ENCODE measurements around the gene ADRA2B.

ADRA2B gene

GRCh38 chr2:96107708-96108065 is 8.7 kb downstream of the ADRA2B start:
- no peak overlapping the region for H3K4me3 ChIP-seq (ENCODE audit: low read depth, low read length)
- TF ChIP-seq, protein P1, sequence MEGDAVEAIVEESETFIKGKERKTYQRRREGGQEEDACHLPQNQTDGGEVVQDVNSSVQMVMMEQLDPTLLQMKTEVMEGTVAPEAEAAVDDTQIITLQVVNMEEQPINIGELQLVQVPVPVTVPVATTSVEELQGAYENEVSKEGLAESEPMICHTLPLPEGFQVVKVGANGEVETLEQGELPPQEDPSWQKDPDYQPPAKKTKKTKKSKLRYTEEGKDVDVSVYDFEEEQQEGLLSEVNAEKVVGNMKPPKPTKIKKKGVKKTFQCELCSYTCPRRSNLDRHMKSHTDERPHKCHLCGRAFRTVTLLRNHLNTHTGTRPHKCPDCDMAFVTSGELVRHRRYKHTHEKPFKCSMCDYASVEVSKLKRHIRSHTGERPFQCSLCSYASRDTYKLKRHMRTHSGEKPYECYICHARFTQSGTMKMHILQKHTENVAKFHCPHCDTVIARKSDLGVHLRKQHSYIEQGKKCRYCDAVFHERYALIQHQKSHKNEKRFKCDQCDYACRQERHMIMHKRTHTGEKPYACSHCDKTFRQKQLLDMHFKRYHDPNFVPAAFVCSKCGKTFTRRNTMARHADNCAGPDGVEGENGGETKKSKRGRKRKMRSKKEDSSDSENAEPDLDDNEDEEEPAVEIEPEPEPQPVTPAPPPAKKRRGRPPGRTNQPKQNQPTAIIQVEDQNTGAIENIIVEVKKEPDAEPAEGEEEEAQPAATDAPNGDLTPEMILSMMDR (IDR thresholded peaks at IDR 0.05; ENCODE audit: insufficient read depth, low read depth, low read length, missing control alignments), result no peak

GRCh38 chr2:96106991-96107707 is 9.2 kb downstream of the ADRA2B start:
- TF ChIP-seq, protein P1 (IDR thresholded peaks at IDR 0.05; ENCODE audit: insufficient read depth, low read depth, low read length, missing control alignments), result no peak

More at GRCh38 chr2:96107708-96108065, 8.7 kb downstream of the ADRA2B start:
- DNase-seq (ENCODE audit: low read depth), result no peak

DNA sequence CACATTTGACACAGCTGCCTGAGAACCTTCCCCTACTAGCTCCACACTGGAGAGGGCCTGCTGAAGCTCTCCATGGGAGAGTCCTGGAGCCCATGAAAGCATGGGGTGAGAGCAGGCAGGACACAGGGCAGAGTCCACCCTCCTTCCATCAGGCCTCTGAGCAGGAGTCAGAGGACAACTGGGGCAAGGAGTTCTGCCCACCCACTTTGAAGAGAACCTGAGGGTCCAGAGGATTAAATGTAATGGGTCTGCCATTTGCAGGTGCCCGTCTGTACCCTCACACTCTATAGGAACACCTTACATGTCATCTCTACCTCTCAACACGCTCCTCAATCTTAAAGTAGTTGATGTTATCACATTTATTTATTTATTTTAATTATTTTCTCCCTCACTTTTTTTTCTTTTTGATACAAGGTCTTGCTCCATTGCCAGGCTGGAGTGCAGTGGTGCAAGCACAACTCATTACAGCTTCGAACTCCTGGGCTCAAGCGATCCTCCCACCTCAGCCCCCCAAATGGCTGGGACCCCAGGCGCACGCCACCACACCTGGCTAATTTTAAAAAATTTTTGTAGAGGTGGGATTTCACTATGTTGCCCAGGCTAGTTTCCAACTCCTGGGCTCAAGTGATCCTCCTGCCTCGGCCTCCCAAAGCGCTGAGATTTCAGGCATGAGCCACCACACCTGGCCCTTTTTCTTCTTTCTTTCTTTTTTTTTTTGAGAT is 10.2 kb downstream of the ADRA2B start:
- TF ChIP-seq, protein P1 (IDR thresholded peaks at IDR 0.05; ENCODE audit: insufficient read depth, low read depth, low read length, missing control alignments), result no peak
- no peak overlapping the region for H3K4me3 ChIP-seq (ENCODE audit: low read depth, low read length)
- DNase-seq (ENCODE audit: low read depth), result no peak

More at GRCh38 chr2:96106991-96107707, 9.2 kb downstream of the ADRA2B start:
- no peak for DNase-seq (ENCODE audit: low read depth)
- no peak overlapping the region for H3K4me3 ChIP-seq (ENCODE audit: low read depth, low read length)

GRCh38 chr2:96105152-96105915 is 11.0 kb downstream of the ADRA2B start:
- H3K4me3 ChIP-seq (ENCODE audit: low read depth, low read length), result no peak overlapping the region
- DNase-seq (ENCODE audit: low read depth), result no peak
- TF ChIP-seq, protein P1 (IDR thresholded peaks at IDR 0.05; ENCODE audit: insufficient read depth, low read depth, low read length, missing control alignments), result no peak

- no peak overlapping the region for H3K4me3 ChIP-seq (ENCODE audit: low read depth, low read length)
- TF ChIP-seq, protein P1 (IDR thresholded peaks at IDR 0.05; ENCODE audit: insufficient read depth, low read depth, low read length, missing control alignments), result no peak
- no peak for DNase-seq (ENCODE audit: low read depth)
Observed at GRCh38 chr2:96104487-96104861, 11.9 kb downstream of the ADRA2B start.

DNA sequence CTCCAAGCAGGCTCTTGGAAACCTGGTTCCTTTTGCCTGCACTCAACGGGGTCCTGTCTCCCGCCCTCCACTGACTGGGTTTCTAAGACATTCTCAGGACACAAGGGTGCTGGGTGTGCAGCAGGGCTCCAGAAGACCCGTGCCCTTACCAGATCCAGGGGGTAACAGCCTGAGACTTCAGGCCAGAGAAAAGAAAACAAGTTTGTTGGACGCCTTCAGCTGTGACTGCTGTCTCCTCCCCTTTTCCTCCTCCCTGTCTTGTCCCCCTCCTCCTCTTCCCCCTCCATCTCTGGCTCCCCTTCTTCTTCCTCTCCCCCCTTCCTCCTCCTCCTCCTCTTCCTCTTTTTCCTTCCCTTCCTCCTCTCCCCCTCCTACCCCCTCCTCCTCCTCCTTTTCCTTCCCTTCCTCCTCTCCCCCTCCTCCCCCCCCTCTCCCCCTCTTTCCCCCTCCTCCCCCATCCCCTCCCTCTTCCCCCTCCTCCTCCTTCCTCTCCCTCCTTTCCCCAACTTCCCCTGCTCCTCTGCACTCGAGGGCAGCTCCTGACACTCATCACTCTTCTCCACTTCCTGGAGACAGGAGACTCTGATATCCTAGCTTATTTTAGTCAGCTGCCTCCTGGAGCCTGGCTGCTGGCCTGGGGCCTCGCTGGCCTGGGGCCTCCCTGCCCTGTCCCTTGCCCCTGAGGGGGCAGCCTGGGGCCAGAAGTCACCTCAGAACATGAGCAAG is 12.4 kb downstream of the ADRA2B start:
- TF ChIP-seq, protein P1 (IDR thresholded peaks at IDR 0.05; ENCODE audit: insufficient read depth, low read depth, low read length, missing control alignments), result no peak
- no peak for DNase-seq (ENCODE audit: low read depth)
- H3K4me3 ChIP-seq (ENCODE audit: low read depth, low read length), result no peak overlapping the region
